A673 (cell line): Measurements from ENCODE around the gene SRMS.

Source experiments
- EZH2 ChIP-seq: fragments of 200-600 bp; sonication (generic); IDR thresholded peaks from 2 replicates; pipeline ENCODE4 v1.6.1; 2017; ENCODE audit warnings: borderline replicate concordance, low read depth, mild to moderate bottlenecking, mixed read lengths, antibody characterized with exemption, low read length; ENCODE audit not compliant: poor library complexity, severe bottlenecking
- TF ChIP-seq, protein P1 (sequence below): fragments of 300-800, 200-600 bp; sonication (generic); conservative IDR thresholded peaks from 2 replicates; pipeline ENCODE4 v1.5.1; 2017; ENCODE audit warnings: low read depth, mild to moderate bottlenecking, antibody characterized with exemption, low read length, moderate library complexity, mixed read lengths

DNA sequence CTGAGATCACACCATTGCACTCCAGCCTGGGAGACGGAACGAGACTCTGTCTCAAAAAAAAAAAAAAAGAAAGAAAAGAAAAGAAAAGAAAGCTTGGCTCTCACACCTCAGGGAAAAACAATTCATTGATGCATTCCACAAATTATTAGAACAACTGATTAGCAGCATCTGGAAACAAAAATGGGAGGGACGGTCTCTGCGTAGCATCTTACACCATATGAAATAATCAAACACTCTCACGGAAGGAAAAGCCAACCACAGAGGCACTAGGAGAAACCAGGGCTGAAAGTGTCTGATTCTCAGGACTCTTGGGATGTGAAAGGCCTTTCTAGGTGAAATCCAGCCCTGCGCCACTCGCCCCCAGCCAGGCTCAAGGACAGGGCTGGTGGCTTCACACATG, 28.8 kb upstream of the SRMS start:
- TF ChIP-seq, protein P1, sequence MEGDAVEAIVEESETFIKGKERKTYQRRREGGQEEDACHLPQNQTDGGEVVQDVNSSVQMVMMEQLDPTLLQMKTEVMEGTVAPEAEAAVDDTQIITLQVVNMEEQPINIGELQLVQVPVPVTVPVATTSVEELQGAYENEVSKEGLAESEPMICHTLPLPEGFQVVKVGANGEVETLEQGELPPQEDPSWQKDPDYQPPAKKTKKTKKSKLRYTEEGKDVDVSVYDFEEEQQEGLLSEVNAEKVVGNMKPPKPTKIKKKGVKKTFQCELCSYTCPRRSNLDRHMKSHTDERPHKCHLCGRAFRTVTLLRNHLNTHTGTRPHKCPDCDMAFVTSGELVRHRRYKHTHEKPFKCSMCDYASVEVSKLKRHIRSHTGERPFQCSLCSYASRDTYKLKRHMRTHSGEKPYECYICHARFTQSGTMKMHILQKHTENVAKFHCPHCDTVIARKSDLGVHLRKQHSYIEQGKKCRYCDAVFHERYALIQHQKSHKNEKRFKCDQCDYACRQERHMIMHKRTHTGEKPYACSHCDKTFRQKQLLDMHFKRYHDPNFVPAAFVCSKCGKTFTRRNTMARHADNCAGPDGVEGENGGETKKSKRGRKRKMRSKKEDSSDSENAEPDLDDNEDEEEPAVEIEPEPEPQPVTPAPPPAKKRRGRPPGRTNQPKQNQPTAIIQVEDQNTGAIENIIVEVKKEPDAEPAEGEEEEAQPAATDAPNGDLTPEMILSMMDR, result no peak
- no peak for TF ChIP-seq EZH2
